Esophagus squamous epithelium (tissue), 5 donors: Measurements from ENCODE around the gene COL6A5. TPM values are rescaled to one million over a fixed set of nuclear protein-coding genes. Genes with fewer than 3 reads are reported as not detected.
A peak's percentile ranks its signal among the peaks of the same experiment; 100 is the strongest.

ENCODE experiments used
- DNase-seq: peaks from one replicate; lab custom pipeline; 2025; lab: John Stamatoyannopoulos, UW
- H3K27ac ChIP-seq, 4 donors: fragments of 200-600 bp; sonication (generic); one replicate each; pipeline ENCODE4 v1.5.1; 2016 to 2019; ENCODE audit warnings: mild to moderate bottlenecking in 1 of 4
- H3K27me3 ChIP-seq, 4 donors: fragments of 200-600 bp; sonication (generic); 1 replicate in 3 of 4; 2 replicates in 1 of 4; pipeline versions ENCODE4 v1.5.1 to v1.6.0; 2017 to 2021; ENCODE audit warnings: antibody characterized with exemption in 1 of 4
- H3K36me3 ChIP-seq, 3 donors: fragments of 200-600 bp; sonication (generic); one replicate each; pipeline ENCODE4 v1.5.1; 2016 to 2019
- H3K4me1 ChIP-seq, 3 donors: fragments of 200-600 bp; sonication (generic); one replicate each; pipeline ENCODE4 v1.5.1; 2017 to 2019
- H3K4me3 ChIP-seq, 4 donors: fragments of 200-600 bp; sonication (generic); 1 replicate in 3 of 4; 2 replicates in 1 of 4; pipeline ENCODE4 v1.5.1; 2016 to 2019; ENCODE audit warnings: mild to moderate bottlenecking in 2 of 4, moderate library complexity in 1 of 4
- H3K9me3 ChIP-seq, 3 donors: fragments of 200-600 bp; sonication (generic); one replicate each; pipeline ENCODE4 v1.5.1; 2016 to 2019
- POLR2A ChIP-seq, 4 donors: fragments of 450-650 bp; IDR thresholded peaks; one replicate each; pipeline ENCODE4 v1.6.1; 2017; ENCODE audit warnings: antibody characterized with exemption in 4 of 4, mild to moderate bottlenecking in 4 of 4, moderate library complexity in 3 of 4
- WGBS, 2 donors: methylation state at CpG; one replicate each; pipeline ENCODE4 v1.1.5; 2018; 5-methylcytosine and 5-hydroxymethylcytosine counted together
- intact Hi-C: fragments of 100-400 bp; cut with DNase I; formaldehyde crosslinking; loops from one replicate; pipeline ENCODE4 v1.15.0; 2022
- total RNA-seq, 4 donors: library from RNA; depleted of rRNA; stranded (reverse); fragments of >200 nt; gene quantifications; one replicate each; pipeline ENCODE4 v1.1.0, GENCODE V29; 2016
- TF ChIP-seq, protein P1 (sequence below), 6 experiments: fragments of 450-650 bp in 4 of 6; fragments of 200-600 bp in 2 of 6; sonication (generic) in 2 of 6; IDR thresholded peaks; one replicate each; pipeline ENCODE4 v1.5.1; 2016 to 2019; ENCODE audit warnings: antibody characterized with exemption in 6 of 6, mild to moderate bottlenecking in 4 of 6, moderate library complexity in 4 of 6
- donor health status: DM: yes; HTN: yes; CAD: no.

COL6A5 gene
- total RNA-seq, 4 donors from 2014 or later = 0.11 to 0.76 (median 0.20) TPM

DNA sequence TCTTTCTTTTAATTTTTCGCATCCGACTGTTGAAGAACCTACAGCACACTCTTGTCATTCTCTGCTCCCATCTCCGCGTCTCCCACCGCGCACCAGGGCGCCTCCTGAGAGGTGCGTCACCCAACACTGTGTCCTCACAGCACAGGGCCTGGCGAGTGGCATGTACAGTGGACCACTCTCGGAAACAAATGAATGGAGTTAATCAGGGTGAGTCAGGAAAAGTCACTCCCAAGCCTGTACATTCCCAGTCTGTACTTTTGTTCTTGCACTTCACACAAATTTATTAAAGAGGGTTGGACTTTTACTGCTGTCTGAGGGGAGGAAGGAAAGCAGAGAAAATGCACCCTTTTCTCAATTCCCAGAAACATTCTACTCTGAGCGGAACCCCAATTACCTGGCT, 172.1 kb downstream of the COL6A5 start:
- whole genome bisulfite sequencing, 2 donors = 10 to 36% methylated on average over 11 of the region's 11 CpGs
- no peak for TF ChIP-seq POLR2A (IDR thresholded peaks at IDR 0.05)
- TF ChIP-seq, protein P1, sequence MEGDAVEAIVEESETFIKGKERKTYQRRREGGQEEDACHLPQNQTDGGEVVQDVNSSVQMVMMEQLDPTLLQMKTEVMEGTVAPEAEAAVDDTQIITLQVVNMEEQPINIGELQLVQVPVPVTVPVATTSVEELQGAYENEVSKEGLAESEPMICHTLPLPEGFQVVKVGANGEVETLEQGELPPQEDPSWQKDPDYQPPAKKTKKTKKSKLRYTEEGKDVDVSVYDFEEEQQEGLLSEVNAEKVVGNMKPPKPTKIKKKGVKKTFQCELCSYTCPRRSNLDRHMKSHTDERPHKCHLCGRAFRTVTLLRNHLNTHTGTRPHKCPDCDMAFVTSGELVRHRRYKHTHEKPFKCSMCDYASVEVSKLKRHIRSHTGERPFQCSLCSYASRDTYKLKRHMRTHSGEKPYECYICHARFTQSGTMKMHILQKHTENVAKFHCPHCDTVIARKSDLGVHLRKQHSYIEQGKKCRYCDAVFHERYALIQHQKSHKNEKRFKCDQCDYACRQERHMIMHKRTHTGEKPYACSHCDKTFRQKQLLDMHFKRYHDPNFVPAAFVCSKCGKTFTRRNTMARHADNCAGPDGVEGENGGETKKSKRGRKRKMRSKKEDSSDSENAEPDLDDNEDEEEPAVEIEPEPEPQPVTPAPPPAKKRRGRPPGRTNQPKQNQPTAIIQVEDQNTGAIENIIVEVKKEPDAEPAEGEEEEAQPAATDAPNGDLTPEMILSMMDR (IDR thresholded peaks at IDR 0.05) = no peak
- Histone ChIP-seq H3K9me3 (no peaks in the 10 kb centered on the region), H3K4me1 (peaks cover 0 to 11% (median 0%) of the 10 kb centered on the region in 3 donors), H3K36me3 (no peaks in the 10 kb centered on the region), H3K27ac (no peak overlapping the region), H3K27me3 (peaks cover 0 to 42% (median 4%) of the 10 kb centered on the region in 4 donors), H3K4me3 (peak overlapping the region in 3 of 4 donors; percentile 15 to 48 (median 29))
- intact Hi-C loops = no loop called here
- DNase-seq = no peak

DNA sequence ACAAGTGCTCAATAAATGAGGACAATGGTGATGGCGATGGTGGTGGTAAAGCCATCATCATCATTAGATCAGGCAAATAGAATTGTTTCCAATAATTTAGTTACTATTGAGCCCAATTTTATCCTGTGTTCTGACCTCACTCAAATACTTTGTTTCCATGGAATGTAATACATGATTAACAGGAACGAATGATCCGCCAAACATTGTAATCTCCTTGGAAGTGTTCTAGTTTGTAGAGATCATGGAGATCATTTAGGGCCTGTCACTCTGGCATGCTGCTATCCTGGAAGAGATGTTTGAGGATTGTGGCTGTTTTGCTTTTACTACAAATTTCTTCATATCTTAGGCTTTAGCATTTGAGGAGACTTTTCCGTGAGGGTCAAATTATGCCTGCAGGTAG, 174.3 kb downstream of the COL6A5 start:
- WGBS, 2 donors = 73 to 76% methylated on average over 4 of the region's 4 CpGs
- no peak for DNase-seq
- TF ChIP-seq, protein P1 (IDR thresholded peaks at IDR 0.05) = no peak
- no peak for TF ChIP-seq POLR2A (IDR thresholded peaks at IDR 0.05)
- Histone ChIP-seq H3K4me1 (peaks cover 0 to 11% (median 0%) of the 10 kb centered on the region in 3 donors), H3K36me3 (no peaks in the 10 kb centered on the region), H3K27ac (no peak overlapping the region), H3K9me3 (no peaks in the 10 kb centered on the region), H3K4me3 (no peak overlapping the region), H3K27me3 (peaks cover 0 to 48% (median 4%) of the 10 kb centered on the region in 4 donors)
- intact Hi-C loops = no loop called here

DNA sequence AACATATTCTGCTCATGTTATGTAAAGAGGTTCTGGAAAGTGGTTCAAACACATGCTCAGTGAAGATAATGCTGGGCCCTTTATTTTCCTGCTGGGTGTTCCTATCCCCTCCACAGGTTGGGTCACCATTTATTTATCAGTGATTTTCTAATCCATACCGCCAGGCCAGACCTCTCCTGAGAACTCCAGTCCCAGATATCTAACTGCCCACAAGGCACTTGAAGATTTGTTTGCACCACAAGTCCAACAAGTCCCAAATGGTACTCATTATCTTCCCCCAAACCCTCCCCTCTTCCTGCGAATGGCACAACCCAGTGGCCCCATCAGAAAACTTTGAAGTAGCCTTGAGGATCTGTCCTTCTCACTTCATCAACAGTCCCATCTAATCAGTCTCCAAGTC, 176.9 kb downstream of the COL6A5 start:
- H3K27me3 ChIP-seq = peaks cover 0 to 22% (median under 1%) of the 10 kb centered on the region in 4 donors
- DNase-seq = no peak
- no peaks in the 10 kb centered on the region for H3K9me3 ChIP-seq
- H3K36me3 ChIP-seq = no peaks in the 10 kb centered on the region
- intact Hi-C loops = no loop called here
- H3K27ac ChIP-seq = no peak overlapping the region
- TF ChIP-seq, protein P1 (IDR thresholded peaks at IDR 0.05) = no peak
- peaks cover 0 to 3% (median 0%) of the 10 kb centered on the region in 3 donors for H3K4me1 ChIP-seq
- no peak overlapping the region for H3K4me3 ChIP-seq
- WGBS, 2 donors = 83 to 85% methylated on average over 2 of the region's 2 CpGs

DNA sequence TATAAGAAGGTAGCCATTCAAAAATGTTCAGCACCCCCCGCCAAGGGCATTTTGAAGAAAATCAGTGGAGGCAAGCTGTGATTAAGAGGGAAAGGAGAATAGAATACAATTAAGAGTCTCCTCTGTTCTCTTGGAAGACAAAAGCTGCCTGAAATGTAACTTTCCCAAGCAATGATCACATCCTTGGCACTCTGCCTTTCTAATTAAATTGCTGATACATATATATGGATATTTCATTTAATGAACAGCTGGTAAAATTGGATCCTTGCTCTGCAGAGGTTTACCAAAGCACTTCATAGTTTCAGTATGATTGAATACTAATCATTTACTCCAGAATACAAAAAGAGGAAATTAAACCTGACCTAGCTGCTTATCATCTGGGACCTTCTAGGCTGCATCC, 182.0 kb downstream of the COL6A5 start:
- DNase-seq = no peak
- WGBS, 2 donors = 90 to 100% methylated on average over 1 of the region's 1 CpG
- intact Hi-C loops = no loop called here

DNA sequence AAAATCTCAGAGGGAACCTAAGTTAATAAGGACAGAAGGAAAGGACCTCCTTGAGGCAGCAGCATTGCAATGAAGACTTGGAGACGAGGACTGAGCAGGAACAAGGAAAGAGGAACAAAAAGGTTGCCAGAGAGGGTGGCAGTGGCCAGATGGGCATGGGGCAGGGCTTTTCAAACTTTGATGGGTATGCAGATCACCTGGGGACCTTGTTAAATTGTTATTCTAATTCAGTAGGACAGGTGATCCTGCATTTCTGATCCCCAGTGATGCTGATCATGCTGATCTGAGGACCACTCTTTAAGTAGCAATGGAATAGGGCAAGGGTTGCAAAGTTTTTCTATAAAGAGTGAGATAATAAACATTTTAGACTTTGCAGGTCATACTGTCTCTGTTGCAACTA, 182.6 kb downstream of the COL6A5 start:
- H3K36me3 ChIP-seq = no peaks in the 10 kb centered on the region
- no peaks in the 10 kb centered on the region for H3K9me3 ChIP-seq
- 47 to 74% methylated on average over 1 of the region's 1 CpG for WGBS, 2 donors
- intact Hi-C loops = no loop called here
- TF ChIP-seq POLR2A (IDR thresholded peaks at IDR 0.05) = no peak
- TF ChIP-seq, protein P1 (IDR thresholded peaks at IDR 0.05) = no peak
- H3K4me1 ChIP-seq = no peaks in the 10 kb centered on the region
- H3K27ac ChIP-seq = no peak overlapping the region
- peaks cover 0 to 7% (median 0%) of the 10 kb centered on the region in 4 donors for H3K27me3 ChIP-seq
- no peak for DNase-seq
- no peak overlapping the region for H3K4me3 ChIP-seq

More for the DNA sequence above, 182.0 kb downstream of the COL6A5 start:
- TF ChIP-seq POLR2A (IDR thresholded peaks at IDR 0.05) = no peak
- TF ChIP-seq, protein P1 (IDR thresholded peaks at IDR 0.05) = no peak
- Histone ChIP-seq H3K36me3 (no peaks in the 10 kb centered on the region), H3K4me3 (no peak overlapping the region), H3K9me3 (no peaks in the 10 kb centered on the region), H3K4me1 (no peaks in the 10 kb centered on the region), H3K27me3 (peaks cover 0 to 7% (median 0%) of the 10 kb centered on the region in 4 donors), H3K27ac (no peak overlapping the region)
